ENCODE data around the gene STAB2.

GRCh38 chr12:103620395-103620794 is 33.3 kb downstream of the STAB2 start:
- TF ChIP-seq CTCF (IDR thresholded peaks at IDR 0.05) (no peak), POLR2A (IDR thresholded peaks at IDR 0.05) (no peak)

Data from esophagus squamous epithelium (tissue), 4 donors.